GM12878 (cell line): ENCODE results near the gene LATS2. TPM values are rescaled to one million over a fixed set of nuclear protein-coding genes. Genes with fewer than 3 reads are reported as not detected.

Experiments used
- ATAC-seq: fragments of 200-7000 bp; cut with Tn5 transposase; 3 replicates; pipeline ENCODE4 v1.9.1; 2020; ENCODE audit warnings: mild to moderate bottlenecking, moderate library complexity
- BruUV-seq: library from RNA; stranded (reverse); fragments of 400-500 nt; replicated peaks from 2 replicates; lab custom pipeline; 2021; lab: Mats Ljungman, UMichigan
- CTCF ChIA-PET: fragments of 300-600 bp; sonication (Branson Sonifier 250); formaldehyde crosslinking; extraction: SDS; loops from one replicate; lab custom pipeline; 2021; ENCODE audit warnings: inconsistent platforms; lab: Yijun Ruan, JAX
- POLR2A ChIA-PET: fragments of 350-600 bp; formaldehyde crosslinking; extraction: SDS; loops from one replicate; lab custom pipeline; 2021; ENCODE audit warnings: inconsistent platforms; lab: Charles Lee
- RAD21 ChIA-PET: fragments of 300-600 bp; sonication (Branson Sonifier 250); formaldehyde crosslinking; loops from one replicate; lab custom pipeline; 2023; ENCODE audit warnings: antibody characterized with exemption; ENCODE audit not compliant: unreplicated experiment; lab: Charles Lee
- SMC1A ChIA-PET: fragments of 300-600 bp; sonication (Branson Sonifier 250); formaldehyde crosslinking; loops from one replicate; lab custom pipeline; 2023; ENCODE audit not compliant: unreplicated experiment, uncharacterized antibody; lab: Charles Lee
- DNase-seq: peaks from one replicate; pipeline ENCODE4 v3.0.0-alpha.2; 2011; ENCODE audit warnings: low read depth, low spot score
- FAIRE-seq: peaks from 3 replicates; lab custom pipeline; 2011; peaks lifted over from hg19 to GRCh38; lab: Jason Lieb, UNC
- H2AFZ ChIP-seq: 2 replicates; pipeline ENCODE4 v1.6.0; 2011; ENCODE audit warnings: low read depth, low read length, control low read depth; ENCODE audit not compliant: control insufficient read depth
- H3K27ac ChIP-seq: 2 replicates; pipeline ENCODE4 v1.5.1; 2011; ENCODE audit warnings: control low read depth; ENCODE audit not compliant: control insufficient read depth, insufficient read depth
- H3K27me3 ChIP-seq, 2 experiments: replicated peaks in 1 of 2; 2 replicates each; pipeline versions ENCODE4 v1.6.0 to v1.6.1; 2011; ENCODE audit warnings: low read length in 1 of 2; ENCODE audit not compliant: control insufficient read depth in 2 of 2, insufficient read depth in 2 of 2
- H3K36me3 ChIP-seq, 2 experiments: 2 replicates each; pipeline ENCODE4 v1.5.1; 2011; ENCODE audit warnings: low read length in 1 of 2; ENCODE audit not compliant: control insufficient read depth in 2 of 2, insufficient read depth in 2 of 2
- H3K4me1 ChIP-seq: 2 replicates; pipeline ENCODE4 v1.6.1; 2011; ENCODE audit warnings: mild to moderate bottlenecking, low read length, moderate library complexity, mixed read lengths; ENCODE audit not compliant: control insufficient read depth, insufficient read depth
- H3K4me2 ChIP-seq: 2 replicates; pipeline ENCODE4 v1.6.0; 2011; ENCODE audit warnings: control low read depth; ENCODE audit not compliant: control insufficient read depth, insufficient read depth
- H3K4me3 ChIP-seq: fragments of 200-600 bp; sonication (generic); 2 replicates; pipeline ENCODE4 v1.5.1; 2016
- H3K79me2 ChIP-seq: 2 replicates; pipeline ENCODE4 v1.6.0; 2011; ENCODE audit warnings: low read length; ENCODE audit not compliant: control insufficient read depth, insufficient read depth
- H3K9ac ChIP-seq: 2 replicates; pipeline ENCODE4 v1.8.0; 2011; ENCODE audit warnings: low read length, control low read depth, mixed read lengths; ENCODE audit not compliant: control insufficient read depth, insufficient read depth
- H3K9me3 ChIP-seq: replicated peaks from 3 replicates; pipeline ENCODE4 v1.5.1; 2011; ENCODE audit warnings: mild to moderate bottlenecking, low read length; ENCODE audit not compliant: control insufficient read depth, insufficient read depth
- H4K20me1 ChIP-seq: 2 replicates; pipeline ENCODE4 v1.6.0; 2011; ENCODE audit not compliant: control insufficient read depth, insufficient read depth
- GATAD2B ChIP-seq: fragments of 450-650 bp; conservative IDR thresholded peaks from 2 replicates; pipeline ENCODE4 v1.6.1; 2017; ENCODE audit warnings: low read depth, mild to moderate bottlenecking, moderate library complexity
- JUNB ChIP-seq: IDR thresholded peaks from 2 replicates; pipeline ENCODE4 v1.6.1; 2016; ENCODE audit warnings: antibody characterized with exemption, mild to moderate bottlenecking
- KDM1A ChIP-seq: fragments of 200-600 bp; sonication (generic); IDR thresholded peaks from 2 replicates; pipeline ENCODE4 v1.6.1; 2016; ENCODE audit warnings: borderline replicate concordance
- POLR2AphosphoS5 ChIP-seq: IDR thresholded peaks from 2 replicates; pipeline ENCODE4 v1.6.1; 2011; ENCODE audit warnings: mild to moderate bottlenecking, low read length, inconsistent platforms
- SMARCA5 ChIP-seq: fragments of 450-650 bp; IDR thresholded peaks from 2 replicates; pipeline ENCODE4 v1.6.1; 2017; ENCODE audit warnings: mild to moderate bottlenecking
- WRNIP1 ChIP-seq: IDR thresholded peaks from 2 replicates; pipeline ENCODE4 v1.6.1; 2011; ENCODE audit warnings: low read depth, low read length, improper control_type of control experiment, borderline replicate concordance
- ZNF217 ChIP-seq: fragments of 450-650 bp; IDR thresholded peaks from 2 replicates; pipeline ENCODE4 v1.6.1; 2017; ENCODE audit warnings: antibody characterized with exemption, mild to moderate bottlenecking
- ZSCAN29 ChIP-seq: fragments of 450-650 bp; IDR thresholded peaks from 2 replicates; pipeline ENCODE4 v1.6.1; 2017; ENCODE audit warnings: mild to moderate bottlenecking, moderate library complexity
- WGBS: methylation state at CpG from one replicate; pipeline ENCODE4 v1.1.6; 2016; ENCODE audit warnings: low lambda C conversion rate; ENCODE audit not compliant: insufficient replicate concordance, insufficient coverage; ENCODE audit errors: missing lambda C conversion rate; 5-methylcytosine and 5-hydroxymethylcytosine counted together
- in situ Hi-C: fragments of 300-500 bp; cut with MboI; formaldehyde crosslinking; loops from 9 replicates; pipeline ENCODE4 v1.14.3; 2018; ENCODE audit warnings: mixed read lengths
- intact Hi-C: fragments of 100-400 bp; cut with micrococcal nuclease; formaldehyde crosslinking; loops from one replicate; pipeline ENCODE4 v1.14.2; 2022; ENCODE audit not compliant: unreplicated experiment
- polyA plus RNA-seq, 11 experiments: library from polyadenylated mRNA; depleted of rRNA in 4 of 11; unstranded in 6 of 11; stranded (reverse) in 5 of 11; fragments of >200 nt; fragmentation: Nextera tagmentation in 4 of 11; fragmentation: Illumina TruSeq in 1 of 11; extraction: Ambion mirVana in 4 of 11; extraction: Trizol in 1 of 11; gene quantifications; 1 replicate in 1 of 11; 2 replicates in 10 of 11; pipeline versions ENCODE4 v1.2.1 to v1.2.3, GENCODE V29; 2011 to 2016; ENCODE audit warnings: inconsistent platforms in 2 of 11, missing spikeins in 2 of 11, low read depth in 1 of 11
- total RNA-seq, 4 experiments: library from RNA; depleted of rRNA in 3 of 4; stranded (reverse); fragments of >200 nt in 3 of 4; fragmentation: Illumina TruSeq in 1 of 4; extraction: Trizol in 1 of 4; gene quantifications; 2 replicates each; pipeline versions ENCODE4 v1.2.1 to v1.2.3, GENCODE V29; 2013 to 2021
- TF ChIP-seq, protein P1 (sequence below): fragments of 450-650 bp; IDR thresholded peaks from 2 replicates; pipeline ENCODE4 v1.6.1; 2017; ENCODE audit warnings: mild to moderate bottlenecking, moderate library complexity

The LATS2 gene
- total and polyA plus RNA-seq, 10 of the 15 experiments (the other 5 are each of a cell fraction or from before 2014, with no cell fraction given) = 0.90 to 7.8 (median 2.0) TPM

DNA sequence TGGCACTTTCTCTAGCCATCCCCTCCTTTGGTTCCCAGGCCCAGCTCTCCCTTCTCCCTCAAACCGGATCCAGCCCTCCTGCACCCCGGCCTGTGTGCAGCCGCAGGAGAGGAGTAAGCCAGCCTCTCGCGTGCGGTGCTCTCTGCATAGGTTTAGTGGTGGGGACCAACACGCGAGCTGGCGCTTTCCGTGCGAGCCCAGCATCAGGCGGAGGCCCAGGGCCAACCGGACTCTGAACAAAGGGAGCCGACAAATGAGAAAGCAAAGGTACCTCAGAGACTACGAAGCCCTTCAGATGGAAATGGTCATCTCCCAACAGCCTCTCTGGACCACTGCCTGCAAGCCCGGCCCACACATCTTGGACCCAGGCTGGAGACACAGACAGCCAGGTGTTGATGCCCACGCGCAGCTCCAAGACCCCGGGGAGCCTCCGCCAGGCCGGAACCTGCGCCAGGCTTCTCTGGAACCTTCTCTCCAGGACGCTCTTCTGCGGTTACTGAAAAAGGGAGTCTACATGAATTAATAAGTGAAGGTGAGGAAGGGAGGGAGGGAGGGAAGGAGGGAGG is 16.5 kb upstream of the LATS2 start:
- CTCF ChIA-PET = no interaction called here
- ATAC-seq (no peak), DNase-seq (no peak), FAIRE-seq (no peak)
- RAD21 ChIA-PET = no interaction called here
- Histone ChIP-seq H3K36me3 (no peaks in the 10 kb centered on the region), H3K9ac (no peak overlapping the region), H3K4me1 (peaks cover 6% of the 10 kb centered on the region), H3K9me3 (no peaks in the 10 kb centered on the region), H4K20me1 (no peaks in the 10 kb centered on the region), H3K79me2 (no peaks in the 10 kb centered on the region), H3K27me3 (no peaks in the 10 kb centered on the region; a peak in 1 of 4 replicates), H3K4me3 (no peak overlapping the region), H3K27ac (no peak overlapping the region), H2AFZ (no peak overlapping the region), H3K4me2 (no peak overlapping the region)
- TF ChIP-seq SMARCA5 = no peak
- POLR2A ChIA-PET = no interaction called here
- in situ Hi-C loops (no loop called here), intact Hi-C loops (loop anchor here (10.0 kb wide), 1 partner anchor 133 kb away; no protein-coding TSS in a partner anchor)
- BruUV-seq = no TSS peak
- WGBS = 85% methylated on average over 24 of the region's 24 CpGs
- SMC1A ChIA-PET = no interaction called here

DNA sequence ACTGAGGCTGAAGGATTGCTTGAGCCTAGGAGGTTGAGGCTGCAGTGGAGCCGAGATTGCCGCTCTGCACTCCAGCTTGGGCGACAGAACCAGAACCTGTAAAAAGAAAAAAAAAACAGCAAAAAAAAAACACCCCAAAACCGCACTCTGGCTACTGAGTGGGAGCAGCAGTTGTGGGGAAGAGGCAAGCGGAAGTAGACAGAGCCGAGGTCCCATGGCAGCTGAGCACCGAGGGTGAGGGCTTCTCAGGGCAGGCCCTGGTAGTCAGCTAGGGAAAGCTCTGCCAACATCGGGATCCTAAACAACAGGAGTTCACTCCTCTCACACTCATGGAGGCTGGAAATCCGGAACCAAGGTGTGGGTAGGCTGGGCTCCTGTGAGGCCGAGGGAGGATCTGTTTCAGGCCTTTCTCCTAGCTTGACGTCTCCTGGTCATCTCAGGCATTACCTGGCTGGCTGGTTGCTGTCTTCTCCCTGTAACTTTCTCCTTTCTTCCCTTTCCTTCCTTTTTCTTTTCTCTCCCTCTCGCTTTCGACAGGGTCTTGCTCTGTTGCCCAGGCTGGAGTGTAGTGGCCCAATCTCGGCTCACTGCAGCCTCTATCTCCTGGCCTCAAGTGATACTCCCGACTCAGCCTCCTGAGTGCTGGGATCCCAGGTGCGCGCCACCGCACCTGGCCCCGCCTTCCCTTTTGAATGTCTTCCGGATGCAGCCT is 15.8 kb upstream of the LATS2 start:
- ChIA-PET SMC1A (no interaction called here), CTCF (no interaction called here), POLR2A (interaction anchor here (0.6 kb wide), 1 partner anchor 179 kb away, joined by 4 read pairs; no protein-coding TSS in a partner anchor), RAD21 (no interaction called here)
- no peak overlapping the region for H3K4me3 ChIP-seq
- H3K27me3 ChIP-seq = no peaks in the 10 kb centered on the region; a peak in 1 of 4 replicates
- no peaks in the 10 kb centered on the region for H3K36me3 ChIP-seq
- H2AFZ ChIP-seq = no peak overlapping the region
- no TSS peak for BruUV-seq
- no peaks in the 10 kb centered on the region for H3K79me2 ChIP-seq
- no peaks in the 10 kb centered on the region for H4K20me1 ChIP-seq
- intact Hi-C loops = loop anchor here (10.0 kb wide), 1 partner anchor 132 kb away; no protein-coding TSS in a partner anchor
- DNase-seq = no peak
- in situ Hi-C loops = no loop called here
- no peak overlapping the region for H3K27ac ChIP-seq
- WGBS = 71% methylated on average over 20 of the region's 20 CpGs
- H3K9me3 ChIP-seq = no peaks in the 10 kb centered on the region
- H3K9ac ChIP-seq = no peak overlapping the region
- no peak for FAIRE-seq
- peaks cover 6% of the 10 kb centered on the region for H3K4me1 ChIP-seq
- no peak overlapping the region for H3K4me2 ChIP-seq
- ATAC-seq = no peak
- TF ChIP-seq, protein P1, sequence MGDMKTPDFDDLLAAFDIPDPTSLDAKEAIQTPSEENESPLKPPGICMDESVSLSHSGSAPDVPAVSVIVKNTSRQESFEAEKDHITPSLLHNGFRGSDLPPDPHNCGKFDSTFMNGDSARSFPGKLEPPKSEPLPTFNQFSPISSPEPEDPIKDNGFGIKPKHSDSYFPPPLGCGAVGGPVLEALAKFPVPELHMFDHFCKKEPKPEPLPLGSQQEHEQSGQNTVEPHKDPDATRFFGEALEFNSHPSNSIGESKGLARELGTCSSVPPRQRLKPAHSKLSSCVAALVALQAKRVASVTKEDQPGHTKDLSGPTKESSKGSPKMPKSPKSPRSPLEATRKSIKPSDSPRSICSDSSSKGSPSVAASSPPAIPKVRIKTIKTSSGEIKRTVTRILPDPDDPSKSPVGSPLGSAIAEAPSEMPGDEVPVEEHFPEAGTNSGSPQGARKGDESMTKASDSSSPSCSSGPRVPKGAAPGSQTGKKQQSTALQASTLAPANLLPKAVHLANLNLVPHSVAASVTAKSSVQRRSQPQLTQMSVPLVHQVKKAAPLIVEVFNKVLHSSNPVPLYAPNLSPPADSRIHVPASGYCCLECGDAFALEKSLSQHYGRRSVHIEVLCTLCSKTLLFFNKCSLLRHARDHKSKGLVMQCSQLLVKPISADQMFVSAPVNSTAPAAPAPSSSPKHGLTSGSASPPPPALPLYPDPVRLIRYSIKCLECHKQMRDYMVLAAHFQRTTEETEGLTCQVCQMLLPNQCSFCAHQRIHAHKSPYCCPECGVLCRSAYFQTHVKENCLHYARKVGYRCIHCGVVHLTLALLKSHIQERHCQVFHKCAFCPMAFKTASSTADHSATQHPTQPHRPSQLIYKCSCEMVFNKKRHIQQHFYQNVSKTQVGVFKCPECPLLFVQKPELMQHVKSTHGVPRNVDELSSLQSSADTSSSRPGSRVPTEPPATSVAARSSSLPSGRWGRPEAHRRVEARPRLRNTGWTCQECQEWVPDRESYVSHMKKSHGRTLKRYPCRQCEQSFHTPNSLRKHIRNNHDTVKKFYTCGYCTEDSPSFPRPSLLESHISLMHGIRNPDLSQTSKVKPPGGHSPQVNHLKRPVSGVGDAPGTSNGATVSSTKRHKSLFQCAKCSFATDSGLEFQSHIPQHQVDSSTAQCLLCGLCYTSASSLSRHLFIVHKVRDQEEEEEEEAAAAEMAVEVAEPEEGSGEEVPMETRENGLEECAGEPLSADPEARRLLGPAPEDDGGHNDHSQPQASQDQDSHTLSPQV = no peak
- TF ChIP-seq JUNB = no peak
- no peak for TF ChIP-seq ZNF217
- no peak for TF ChIP-seq ZSCAN29
- TF ChIP-seq WRNIP1 = no peak
- TF ChIP-seq GATAD2B = no peak
- TF ChIP-seq KDM1A = no peak
- no peak for TF ChIP-seq POLR2AphosphoS5
